H1 (cell line): ENCODE measurements around the gene CCDC197. TPM values are rescaled to one million over a fixed set of nuclear protein-coding genes. Genes with fewer than 3 reads are reported as not detected.

Experiments used
- GTF2F1 ChIP-seq: IDR thresholded peaks from 2 replicates; pipeline ENCODE4 v1.6.1; 2012; ENCODE audit warnings: low read depth, low read length, improper control_type of control experiment, borderline replicate concordance
- polyA plus RNA-seq, 7 experiments: library from polyadenylated mRNA; depleted of rRNA in 3 of 7; stranded (reverse) in 5 of 7; unstranded in 2 of 7; fragments of >200 nt in 5 of 7; fragments of 200-250 nt in 2 of 7; gene quantifications; 1 replicate in 5 of 7; 2 replicates in 1 of 7; 4 replicates in 1 of 7; pipeline versions ENCODE4 v1.2.1 to v1.2.3, GENCODE V29; 2011 to 2013; ENCODE audit warnings: missing spikeins in 2 of 7, mixed read lengths in 2 of 7
- total RNA-seq: library from RNA; stranded (reverse); fragmentation: NEBNext Ultra II Directional; extraction: Animal tissue kit (Norgen Biotek cat#: 25700); gene quantifications from 2 replicates; pipeline ENCODE4 v1.2.1, GENCODE V29; 2021

Gene CCDC197
- total and polyA plus RNA-seq, 2 of the 8 experiments (the other 6 are each of a cell fraction or from before 2014, with no cell fraction given): not detected

- no peak for TF ChIP-seq GTF2F1
These were observed 12.7 kb downstream of the CCDC197 start (continued) for GRCh38 chr14:94009767-94010166.
